ENCODE results near the gene CACNA1F. TPM values are rescaled to one million over a fixed set of nuclear protein-coding genes. Genes with fewer than 3 reads are reported as not detected.

CACNA1F gene
- total and polyA plus RNA-seq, 3 experiments from 2014 or later, result 0.24 to 0.61 TPM; not detected in 1

DNA sequence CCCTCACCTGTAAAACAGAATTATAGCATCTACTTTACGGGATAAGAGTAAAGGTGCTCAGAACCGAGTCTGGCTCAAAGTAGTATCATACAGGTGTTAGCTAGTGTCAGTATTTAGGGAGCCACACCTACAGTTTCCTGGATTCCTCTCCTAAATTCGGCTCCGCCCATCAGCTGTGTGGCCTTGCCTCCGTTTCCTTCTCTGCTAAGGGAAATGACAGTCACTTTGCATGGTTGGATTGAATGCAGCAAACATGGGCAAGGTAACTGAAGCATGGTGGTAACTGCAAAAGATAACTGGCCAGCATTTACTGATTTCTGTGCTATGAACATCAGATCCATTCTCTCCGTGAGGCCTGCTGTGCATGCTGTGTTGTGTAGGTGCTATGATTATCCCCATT is 39.3 kb upstream of the CACNA1F start:
- Histone ChIP-seq H3K27ac (ENCODE audit: low read depth, low read length) (peak overlapping the region; percentile 31), H3K4me1 (ENCODE audit: insufficient read depth, low read length) (peaks cover 66% of the 10 kb centered on the region), H3K36me3 (ENCODE audit: insufficient read depth, low read length) (no peaks in the 10 kb centered on the region), H3K9me3 (ENCODE audit: low read length) (no peaks in the 10 kb centered on the region), H3K27me3 (ENCODE audit: insufficient read depth, low read length, poor library complexity, severe bottlenecking) (no peaks in the 10 kb centered on the region), H3K4me3 (ENCODE audit: low read length) (peak overlapping the region; percentile 56)
- Mint-ChIP-seq H3K27me3 (peaks cover 0 to 2% of the 10 kb centered on the region in 2 donors), H3K9me3 (no peaks in the 10 kb centered on the region), H3K4me3 (peak overlapping the region; percentile 60 to 86 (median 75)), H3K27ac (peak overlapping the region; percentile 79 to 95 (median 90)), H3K36me3 (peaks cover 0 to 8% (median 0%) of the 10 kb centered on the region in 3 donors), H3K4me1 (peaks cover 69 to 83% (median 78%) of the 10 kb centered on the region in 3 donors)
- CTCF ChIA-PET, result no interaction called here
- DNase-seq, result peak in 1 of 5 donors; percentile 31
- POLR2A ChIA-PET, result interaction anchor here (0.7 to 1.5 kb wide), 7 partner anchors 8 to 698 kb away, joined by 3 to 8 read pairs (median 4); partner anchors contain the start of gene RBM3

DNA sequence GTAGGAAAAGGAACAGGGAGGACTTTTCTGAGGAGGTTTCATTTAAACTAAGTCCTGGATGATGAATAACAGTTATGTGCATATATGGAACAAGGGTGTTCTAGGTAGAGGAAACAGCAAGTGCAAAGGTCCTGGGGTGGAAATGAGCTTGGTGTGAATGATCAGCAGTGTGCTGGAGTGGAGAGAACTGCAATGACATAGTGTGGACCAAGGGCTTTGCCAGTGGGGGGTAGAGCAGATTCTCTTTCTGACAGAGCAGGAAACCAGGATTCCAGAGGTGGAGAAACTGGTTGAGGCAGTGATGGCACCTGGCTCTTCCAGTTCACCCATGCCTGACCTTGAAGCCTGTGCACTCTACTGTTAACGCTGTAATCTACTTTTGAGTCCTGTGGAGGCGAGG is 38.2 kb upstream of the CACNA1F start:
- H3K9me3 Mint-ChIP-seq, result no peaks in the 10 kb centered on the region
- no peak for DNase-seq
- H3K4me3 Mint-ChIP-seq, result peak overlapping the region; percentile 60 to 87 (median 75)
- no peak overlapping the region for H3K27ac ChIP-seq (ENCODE audit: low read depth, low read length)
- ChIA-PET POLR2A (interaction anchor here (1.5 kb wide), 1 partner anchor 80 kb away, joined by 5 read pairs; no protein-coding TSS in a partner anchor), CTCF (no interaction called here)
- H3K9me3 ChIP-seq (ENCODE audit: low read length), result no peaks in the 10 kb centered on the region
- H3K4me1 ChIP-seq (ENCODE audit: insufficient read depth, low read length), result peaks cover 56% of the 10 kb centered on the region
- peak overlapping the region; percentile 56 for H3K4me3 ChIP-seq (ENCODE audit: low read length)
- no peaks in the 10 kb centered on the region for H3K27me3 ChIP-seq (ENCODE audit: insufficient read depth, low read length, poor library complexity, severe bottlenecking)
- peaks cover 61 to 73% (median 68%) of the 10 kb centered on the region in 3 donors for H3K4me1 Mint-ChIP-seq
- peaks cover 0 to 3% of the 10 kb centered on the region in 2 donors for H3K27me3 Mint-ChIP-seq
- no peaks in the 10 kb centered on the region for H3K36me3 ChIP-seq (ENCODE audit: insufficient read depth, low read length)
- peak overlapping the region; percentile 52 to 95 (median 84) for H3K27ac Mint-ChIP-seq
- H3K36me3 Mint-ChIP-seq, result peaks cover 0 to 8% (median 0%) of the 10 kb centered on the region in 3 donors

- Mint-ChIP-seq H3K27ac (peak overlapping the region in 6 of 8 donors; percentile 52 to 95 (median 85)), H3K27me3 (peaks cover 0 to 3% of the 10 kb centered on the region in 2 donors), H3K4me1 (peaks cover 53 to 64% (median 58%) of the 10 kb centered on the region in 3 donors), H3K4me3 (peak overlapping the region; percentile 60 to 87 (median 75)), H3K36me3 (peaks cover 0 to 8% (median 0%) of the 10 kb centered on the region in 3 donors), H3K9me3 (no peaks in the 10 kb centered on the region)
- Histone ChIP-seq H3K27me3 (ENCODE audit: insufficient read depth, low read length, poor library complexity, severe bottlenecking) (no peaks in the 10 kb centered on the region), H3K9me3 (ENCODE audit: low read length) (no peaks in the 10 kb centered on the region), H3K4me1 (ENCODE audit: insufficient read depth, low read length) (peaks cover 46% of the 10 kb centered on the region), H3K4me3 (ENCODE audit: low read length) (peak overlapping the region; percentile 56), H3K36me3 (ENCODE audit: insufficient read depth, low read length) (no peaks in the 10 kb centered on the region), H3K27ac (ENCODE audit: low read depth, low read length) (peak overlapping the region; percentile 99)
- POLR2A ChIA-PET, result interaction anchor here (0.6 to 1.5 kb wide), 2 partner anchors 35 to 39 kb away, joined by 3 to 5 read pairs; partner anchors contain the start of gene CCDC22
- no peak for DNase-seq
- CTCF ChIA-PET, result no interaction called here
Measured at GRCh38 chrX:49270249-49270921, 37.2 kb upstream of the CACNA1F start.

GRCh38 chrX:49269767-49270248 is 36.7 kb upstream of the CACNA1F start, which contains the start of gene PPP1R3F:
TSS of gene PPP1R3F (plus strand) at chrX:49269793. CDS start at chrX:49269870, 77 bp downstream.
- CTCF ChIA-PET, result interaction anchor here (0.9 to 1.6 kb wide), 3 partner anchors 12 to 114 kb away, joined by 3 to 10 read pairs (median 4); no protein-coding TSS in a partner anchor
- peaks cover 0 to 3% of the 10 kb centered on the region in 2 donors for H3K27me3 Mint-ChIP-seq
- H3K9me3 ChIP-seq (ENCODE audit: low read length), result no peaks in the 10 kb centered on the region
- H3K9me3 Mint-ChIP-seq, result no peaks in the 10 kb centered on the region
- H3K4me1 ChIP-seq (ENCODE audit: insufficient read depth, low read length), result peaks cover 40% of the 10 kb centered on the region
- DNase-seq, result peak in 1 of 5 donors; percentile 24
- peak within 1 kb of the TSS; percentile 99 for H3K27ac ChIP-seq (ENCODE audit: low read depth, low read length)
- POLR2A ChIA-PET, result interaction anchor here (0.6 to 1.5 kb wide), 5 partner anchors 11 to 84 kb away, joined by 3 to 8 read pairs (median 5); partner anchors contain the start of genes CCDC22 and PRICKLE3
- peaks cover 51 to 62% (median 57%) of the 10 kb centered on the region in 3 donors for H3K4me1 Mint-ChIP-seq
- no peaks in the 10 kb centered on the region for H3K36me3 ChIP-seq (ENCODE audit: insufficient read depth, low read length)
- H3K36me3 Mint-ChIP-seq, result peaks cover 0 to 7% (median 0%) of the 10 kb centered on the region in 3 donors
- no peaks in the 10 kb centered on the region for H3K27me3 ChIP-seq (ENCODE audit: insufficient read depth, low read length, poor library complexity, severe bottlenecking)
- peak within 1 kb of the TSS; percentile 82 for H3K4me3 ChIP-seq (ENCODE audit: low read length)
- H3K27ac Mint-ChIP-seq, result peak within 1 kb of the TSS; percentile 99 to 100 (median 100)
- H3K4me3 Mint-ChIP-seq, result peak within 1 kb of the TSS; percentile 90 to 99 (median 96)

DNA sequence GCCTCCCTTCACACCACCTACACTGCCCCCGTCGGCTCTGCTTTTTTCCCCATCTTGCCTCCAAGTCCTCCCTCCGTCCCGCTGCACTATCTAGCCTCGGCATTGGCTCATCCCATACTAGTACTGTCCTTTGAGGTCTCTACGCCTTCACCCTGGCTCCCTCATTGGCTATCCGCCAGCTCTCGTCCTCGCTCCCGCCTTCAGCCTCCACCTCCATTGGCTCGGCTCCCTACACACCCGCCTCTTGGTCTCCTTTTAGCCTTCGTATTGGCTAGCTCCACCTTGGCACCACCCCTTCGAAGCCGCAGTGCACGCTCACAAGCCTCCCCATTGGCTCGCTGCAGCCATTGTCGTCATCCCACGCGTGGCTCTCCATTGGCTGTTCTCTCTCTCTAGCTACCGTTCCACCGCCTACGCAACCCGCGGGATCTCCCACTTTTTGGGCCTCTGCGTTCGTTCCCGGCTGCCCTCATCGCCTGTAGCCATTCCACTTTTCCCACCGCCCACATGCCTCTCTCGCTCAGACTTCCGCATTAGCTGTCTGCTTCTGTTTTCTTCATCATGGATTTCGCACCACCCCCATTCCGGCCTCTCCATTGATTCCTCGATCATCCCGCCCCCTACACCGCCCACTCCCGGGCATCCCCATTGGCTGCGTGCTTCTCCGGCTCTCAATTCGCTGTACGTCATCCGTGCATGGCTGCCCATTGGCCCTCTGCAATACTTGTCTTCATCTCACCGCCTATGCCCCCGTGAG is 36.0 kb upstream of the CACNA1F start:
- H3K27me3 Mint-ChIP-seq, result peaks cover 0 to 3% of the 10 kb centered on the region in 2 donors
- no peaks in the 10 kb centered on the region for H3K36me3 ChIP-seq (ENCODE audit: insufficient read depth, low read length)
- H3K27ac ChIP-seq (ENCODE audit: low read depth, low read length), result peak overlapping the region; percentile 99
- peak overlapping the region; percentile 90 to 99 (median 96) for H3K4me3 Mint-ChIP-seq
- H3K27me3 ChIP-seq (ENCODE audit: insufficient read depth, low read length, poor library complexity, severe bottlenecking), result no peaks in the 10 kb centered on the region
- ChIA-PET CTCF (interaction anchor here (0.9 to 1.6 kb wide), 5 partner anchors 12 to 113 kb away, joined by 3 to 10 read pairs (median 3); partner anchors contain the start of gene CCDC22), POLR2A (interaction anchor here (0.6 to 1.5 kb wide), 9 partner anchors 10 to 103 kb away, joined by 3 to 10 read pairs (median 5); partner anchors contain the start of genes CCDC22 and PRICKLE3)
- H3K4me1 ChIP-seq (ENCODE audit: insufficient read depth, low read length), result peaks cover 34% of the 10 kb centered on the region
- no peaks in the 10 kb centered on the region for H3K9me3 Mint-ChIP-seq
- no peaks in the 10 kb centered on the region for H3K9me3 ChIP-seq (ENCODE audit: low read length)
- peak; percentile 88 to 97 (median 95) for DNase-seq
- H3K4me3 ChIP-seq (ENCODE audit: low read length), result peak overlapping the region; percentile 82
- peaks cover 0 to 6% (median 0%) of the 10 kb centered on the region in 3 donors for H3K36me3 Mint-ChIP-seq
- H3K27ac Mint-ChIP-seq, result peak overlapping the region; percentile 99 to 100 (median 100)
- H3K4me1 Mint-ChIP-seq, result peaks cover 48 to 62% (median 57%) of the 10 kb centered on the region in 3 donors

DNA sequence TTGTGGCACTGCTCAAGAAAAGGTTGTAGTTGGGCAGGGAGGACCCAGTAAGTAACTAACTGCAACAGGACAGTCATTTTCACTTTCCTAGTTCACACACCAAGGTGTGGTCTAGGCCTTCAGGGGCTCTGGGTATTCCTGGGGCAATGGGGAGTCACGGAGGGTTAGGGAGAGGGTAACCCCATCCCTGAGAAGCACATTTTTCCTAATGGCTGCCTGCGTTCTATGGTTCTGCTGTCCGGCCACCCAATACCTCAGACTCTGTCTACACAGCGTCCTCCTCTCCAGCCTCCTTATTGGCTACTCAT is 35.5 kb upstream of the CACNA1F start:
- Mint-ChIP-seq H3K36me3 (peaks cover 0 to 6% (median 0%) of the 10 kb centered on the region in 3 donors), H3K9me3 (no peaks in the 10 kb centered on the region), H3K4me3 (peak overlapping the region; percentile 90 to 99 (median 96)), H3K27me3 (peaks cover 0 to 3% of the 10 kb centered on the region in 2 donors), H3K4me1 (peaks cover 43 to 62% (median 57%) of the 10 kb centered on the region in 3 donors), H3K27ac (peak overlapping the region; percentile 99 to 100 (median 100))
- H3K36me3 ChIP-seq (ENCODE audit: insufficient read depth, low read length), result no peaks in the 10 kb centered on the region
- DNase-seq, result no peak
- peak overlapping the region; percentile 82 for H3K4me3 ChIP-seq (ENCODE audit: low read length)
- peaks cover 29% of the 10 kb centered on the region for H3K4me1 ChIP-seq (ENCODE audit: insufficient read depth, low read length)
- ChIA-PET CTCF (interaction anchor here (0.9 to 1.6 kb wide), 5 partner anchors 11 to 113 kb away, joined by 3 to 10 read pairs (median 3); partner anchors contain the start of gene CCDC22), POLR2A (interaction anchor here (0.6 to 1.5 kb wide), 6 partner anchors 10 to 102 kb away, joined by 3 to 10 read pairs (median 6); partner anchors contain the start of gene CCDC22)
- peak overlapping the region; percentile 99 for H3K27ac ChIP-seq (ENCODE audit: low read depth, low read length)
- H3K9me3 ChIP-seq (ENCODE audit: low read length), result no peaks in the 10 kb centered on the region
- H3K27me3 ChIP-seq (ENCODE audit: insufficient read depth, low read length, poor library complexity, severe bottlenecking), result no peaks in the 10 kb centered on the region

Measured in CD8-positive, alpha-beta memory T cell (primary cell).